LHCN-M2 (cell line): ENCODE results near the gene PRKN. TPM values are rescaled to one million over a fixed set of nuclear protein-coding genes. Genes with fewer than 3 reads are reported as not detected.
"Not testable (repeated sequence)": the region's sequence is repeated elsewhere in the genome, so short reads cannot be mapped to it uniquely, and the experiment has no call there.

Experiments
- DNase-seq: peaks from one replicate; pipeline ENCODE4 v3.0.0-alpha.2; 2012; ENCODE audit warnings: low read depth
- total RNA-seq: library from RNA; depleted of rRNA; stranded (reverse); fragments of >200 nt; gene quantifications from 2 replicates; pipeline ENCODE4 v1.2.3, GENCODE V29; 2014

The PRKN gene
- total RNA-seq, 1 experiment from 2014 or later, result 2.4 TPM

GRCh38 chr6:162678896-162679295 is 48.7 kb downstream of the PRKN start:
- DNase-seq, result not testable (repeated sequence)

DNA sequence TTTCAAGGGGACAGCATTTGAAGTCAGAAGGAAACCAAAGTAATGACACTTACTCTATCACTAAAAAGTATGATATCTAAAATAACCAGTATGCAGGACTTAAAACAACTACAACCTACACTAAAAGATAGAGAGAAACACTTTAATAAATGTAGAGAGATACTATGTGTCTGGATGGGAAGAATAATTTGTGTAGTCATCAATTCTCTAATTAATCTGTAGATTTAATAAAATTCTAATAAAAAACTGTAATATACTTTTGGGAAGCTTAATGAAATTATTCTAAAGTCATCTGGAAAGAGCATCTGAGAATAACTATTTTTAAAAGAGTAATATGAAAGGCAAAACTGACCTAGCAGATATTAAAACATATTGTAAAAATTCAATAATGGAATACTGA is 52.1 kb downstream of the PRKN start:
- no peak for DNase-seq

DNA sequence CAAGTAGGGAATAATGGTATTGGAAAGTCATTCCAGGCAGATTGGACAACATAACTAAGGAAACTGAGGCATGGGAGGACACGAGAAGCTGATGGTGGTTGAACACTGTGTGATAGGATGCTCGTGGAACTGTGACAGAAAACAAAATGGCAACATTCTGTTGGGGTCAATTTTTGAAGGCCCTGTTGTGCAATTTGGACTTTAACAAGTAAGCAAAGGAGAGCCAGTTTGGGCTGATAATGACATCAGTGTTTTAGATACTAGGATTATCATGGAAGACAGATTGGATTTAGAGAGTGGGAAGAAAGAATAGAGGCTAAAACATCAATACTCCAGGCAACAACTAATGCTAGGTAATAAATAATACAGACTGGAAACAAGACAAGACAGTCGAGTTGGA is 53.1 kb downstream of the PRKN start:
- DNase-seq, result no peak

DNA sequence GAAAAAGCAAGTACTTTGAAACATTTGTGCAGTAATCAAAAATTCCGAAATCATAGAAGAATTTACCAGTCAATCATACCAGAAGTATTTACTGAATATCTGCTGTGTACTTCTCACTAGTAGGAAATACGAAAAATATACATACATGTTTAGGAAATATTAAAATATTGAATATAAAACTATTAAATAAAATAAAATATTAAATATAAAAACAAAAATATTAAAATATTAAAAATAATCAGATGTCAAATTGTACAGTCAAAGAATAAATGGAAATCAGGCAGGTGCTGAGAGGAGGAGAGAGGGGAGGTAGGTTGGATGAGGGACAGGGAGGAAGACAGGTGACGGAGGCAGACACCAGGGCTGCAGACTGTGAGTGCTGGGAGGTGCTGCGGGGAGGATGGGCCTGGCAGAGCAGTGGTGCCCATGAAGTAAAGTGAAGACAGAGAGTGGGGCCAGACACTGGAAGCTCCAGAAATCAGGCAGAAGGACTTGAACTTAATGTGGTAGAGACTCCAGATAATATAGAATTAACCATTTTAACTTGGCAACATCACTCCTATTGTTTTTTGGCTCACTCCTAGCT is 55.9 kb downstream of the PRKN start:
- no peak for DNase-seq

DNA sequence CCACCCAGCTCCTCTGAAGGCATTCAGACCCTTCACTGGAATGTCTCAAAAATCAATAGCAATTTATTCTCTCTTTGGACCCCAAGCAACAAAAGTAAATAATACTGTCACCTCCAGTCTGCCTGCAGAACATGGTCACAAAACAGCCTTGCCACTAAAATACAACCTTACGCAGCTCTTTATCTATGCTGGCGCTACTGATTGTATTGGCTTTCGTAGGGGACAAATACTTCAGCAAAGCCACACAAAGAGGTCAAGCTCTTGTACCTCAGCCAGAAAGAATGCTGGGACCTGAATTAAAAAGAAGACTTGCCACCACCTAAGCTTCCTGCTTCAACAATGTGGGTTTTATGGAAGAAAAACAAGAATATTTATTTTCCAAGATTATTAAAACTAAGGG is 57.2 kb downstream of the PRKN start:
- no peak for DNase-seq

GRCh38 chr6:162666246-162666645 is 61.3 kb downstream of the PRKN start:
- DNase-seq, result no peak

GRCh38 chr6:162653808-162654207 is 73.8 kb downstream of the PRKN start:
- DNase-seq, result no peak

GRCh38 chr6:162651505-162651904 is 76.1 kb downstream of the PRKN start:
- DNase-seq, result no peak

- DNase-seq, result no peak
Observed at GRCh38 chr6:162649271-162649670, 78.3 kb downstream of the PRKN start.

DNA sequence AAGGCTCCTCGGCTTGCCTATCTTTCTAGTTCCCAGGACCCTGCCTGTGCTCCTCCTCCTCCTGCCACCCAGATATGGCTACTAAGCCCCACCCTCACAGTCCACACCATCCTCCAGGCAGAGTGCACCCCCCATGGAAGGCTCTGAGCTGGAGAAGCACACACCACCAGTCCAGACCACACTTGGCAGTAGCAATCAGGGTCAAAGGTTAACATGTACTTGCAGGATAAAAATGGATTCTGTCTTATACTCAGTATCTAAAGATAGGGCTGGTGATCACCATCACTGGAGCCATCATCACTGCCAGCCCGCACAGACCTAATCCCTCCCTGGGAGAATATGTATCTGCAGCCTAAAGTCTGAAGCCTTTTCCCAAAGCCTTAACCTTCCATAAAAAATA is 83.4 kb downstream of the PRKN start:
- no peak for DNase-seq

DNA sequence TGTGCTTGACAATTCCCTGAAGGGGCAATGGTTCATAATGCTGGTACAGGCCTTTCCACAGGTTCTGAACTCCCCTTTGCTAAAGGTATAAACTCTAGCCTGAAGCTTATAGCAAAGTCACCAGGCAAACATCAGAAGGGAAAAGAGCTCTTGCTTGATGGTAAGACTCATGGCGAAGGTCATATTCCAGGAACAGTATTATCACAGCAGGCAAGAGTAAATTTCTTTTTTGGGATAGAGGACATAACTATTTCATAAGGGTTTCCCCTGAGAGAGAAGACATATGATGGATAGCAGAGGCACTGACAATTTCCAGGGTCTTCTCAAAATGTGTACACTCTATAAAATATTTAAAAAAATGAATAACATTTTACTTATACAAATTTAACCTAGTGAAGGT is 86.8 kb downstream of the PRKN start:
- no peak for DNase-seq

DNA sequence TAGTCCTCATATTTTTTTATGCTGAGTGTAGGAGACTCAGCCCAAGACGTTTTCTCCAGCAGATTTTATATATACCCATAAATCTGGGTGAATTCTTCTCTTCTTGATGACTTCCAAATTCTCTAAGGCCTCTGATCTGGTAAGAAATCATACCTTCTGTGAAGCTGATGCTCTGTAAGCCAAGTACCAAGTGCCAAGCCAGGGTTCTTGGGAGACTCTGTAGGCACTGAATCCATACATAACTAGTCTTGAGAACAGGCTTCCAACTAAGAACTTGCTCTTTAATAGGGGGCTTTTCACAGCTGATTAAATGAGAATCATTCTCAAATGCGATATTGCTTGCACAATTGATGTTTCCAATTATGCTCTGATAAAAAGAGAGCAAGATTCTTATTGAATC is 87.6 kb downstream of the PRKN start:
- no peak for DNase-seq

DNA sequence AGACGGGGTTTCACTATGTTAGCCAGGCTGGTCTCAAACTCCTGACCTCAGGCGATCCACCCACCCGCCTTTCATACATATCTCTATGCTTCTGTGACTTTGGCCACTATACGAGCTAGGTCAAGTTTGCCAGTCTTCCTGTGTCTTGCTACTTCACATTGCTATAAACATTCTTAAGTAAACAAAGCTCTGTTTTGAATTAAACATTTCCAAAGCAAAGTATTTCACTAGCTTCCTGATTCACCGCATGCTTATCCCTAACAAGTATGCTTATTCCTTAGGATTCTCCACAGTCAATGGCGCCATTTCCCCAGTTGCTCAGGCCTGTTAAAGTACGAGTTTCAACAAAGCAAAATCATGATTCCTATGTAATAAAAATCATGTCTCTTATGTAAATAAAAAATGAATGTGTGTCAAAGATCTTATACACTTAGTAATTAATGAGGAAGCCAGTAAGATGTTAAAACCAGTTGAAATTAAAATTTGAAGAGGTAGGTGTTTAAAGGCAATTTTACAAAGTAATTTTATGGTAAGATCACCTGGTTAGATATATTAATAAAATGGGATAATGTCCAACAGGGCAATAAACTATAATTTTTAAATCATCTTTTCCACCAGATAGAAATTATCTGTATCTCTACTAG is 88.5 kb downstream of the PRKN start:
- DNase-seq, result no peak

- no peak for DNase-seq
Observed at GRCh38 chr6:162637317-162637716, 90.2 kb downstream of the PRKN start.

DNA sequence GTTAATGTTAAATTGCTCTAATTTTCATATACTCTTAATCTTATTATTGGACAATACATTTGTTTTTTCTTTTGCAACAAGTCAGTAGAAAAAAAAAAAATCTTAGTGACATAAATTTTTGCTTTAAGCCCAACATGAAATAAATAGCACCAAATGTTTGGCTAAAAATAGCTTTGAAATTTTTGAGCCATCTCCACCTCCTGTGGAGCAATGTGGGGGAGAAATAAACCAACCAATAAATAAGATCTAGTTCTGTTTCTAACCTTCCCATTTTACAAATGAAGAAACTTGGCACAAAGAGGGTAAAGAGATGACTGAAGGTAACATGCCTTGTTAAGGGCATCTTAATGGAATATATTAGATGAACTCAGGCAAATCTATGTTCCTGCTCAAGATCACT is 91.4 kb downstream of the PRKN start:
- no peak for DNase-seq

DNA sequence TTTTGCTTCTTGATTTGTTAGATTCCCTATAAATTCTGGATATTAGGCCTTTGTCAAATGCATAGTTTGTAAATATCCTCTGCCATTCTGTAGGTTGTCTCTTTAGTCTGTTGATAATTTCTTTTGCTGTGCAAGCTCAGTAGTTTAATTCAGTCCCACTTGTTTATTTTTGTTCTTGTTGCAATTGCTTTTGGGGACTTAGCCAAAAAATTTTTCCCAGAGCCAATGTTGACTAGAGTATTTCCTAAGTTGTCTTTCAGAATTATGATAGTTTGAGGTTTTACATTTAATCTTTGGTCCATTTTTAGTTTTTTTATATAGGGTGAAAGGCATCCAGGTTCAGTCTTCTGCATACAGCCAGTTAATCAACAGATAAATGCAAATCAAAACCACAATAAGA is 96.0 kb downstream of the PRKN start:
- no peak for DNase-seq

GRCh38 chr6:162630069-162630468 is 97.5 kb downstream of the PRKN start:
- no peak for DNase-seq

- DNase-seq, result no peak
Observed at GRCh38 chr6:162627825-162628224, 99.7 kb downstream of the PRKN start.

GRCh38 chr6:162627362-162627761 is 100.2 kb downstream of the PRKN start:
- no peak for DNase-seq

DNA sequence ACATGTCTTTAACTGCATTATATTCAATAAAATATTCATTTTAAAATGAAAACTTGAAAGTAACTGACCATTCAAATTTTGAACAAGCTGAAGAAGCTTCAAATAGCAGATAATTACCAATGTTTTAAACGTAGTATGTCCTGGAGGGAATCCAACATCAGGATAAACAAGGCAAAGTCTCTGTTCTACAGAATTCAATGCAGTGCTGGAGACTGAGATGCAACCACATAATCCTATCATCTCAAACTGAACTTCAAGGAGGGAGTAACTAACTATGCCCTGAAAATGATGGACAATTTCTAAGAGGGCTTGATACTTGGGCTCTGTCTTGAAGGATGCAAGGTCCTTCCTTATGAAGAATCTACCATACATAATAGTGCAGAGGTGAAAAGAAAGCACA is 100.7 kb downstream of the PRKN start:
- DNase-seq, result no peak

DNA sequence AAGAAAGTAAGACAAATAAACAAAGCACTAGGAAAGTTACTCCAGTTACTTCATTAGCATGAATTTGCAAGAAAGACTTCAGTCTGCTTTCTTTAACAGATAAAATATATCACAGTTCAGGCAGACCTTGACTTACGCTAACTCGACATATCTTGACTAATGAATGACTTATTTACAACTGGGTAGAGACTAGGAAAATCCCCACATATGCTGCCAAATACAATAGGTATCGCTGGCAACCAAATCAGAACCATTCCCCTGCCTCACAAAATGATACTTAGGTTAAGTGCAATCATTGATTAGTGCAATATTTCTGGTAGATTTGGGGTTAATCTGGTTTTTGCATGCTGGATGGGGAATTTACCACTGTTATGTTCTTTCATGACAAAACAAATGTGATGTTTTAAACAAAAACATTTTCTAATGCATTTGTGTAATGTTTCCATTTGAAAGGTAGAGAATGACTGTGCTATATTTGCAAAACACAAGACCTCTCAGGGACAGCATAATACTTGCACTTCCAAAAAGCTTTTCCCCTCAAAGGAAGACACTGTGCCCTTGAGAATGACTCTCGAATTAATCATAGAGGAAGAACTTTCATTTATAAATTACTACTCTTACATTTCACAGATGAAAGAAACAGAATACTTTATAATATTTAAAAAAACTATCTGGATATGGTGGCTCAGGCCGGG is 101.6 kb downstream of the PRKN start:
- DNase-seq, result no peak

DNA sequence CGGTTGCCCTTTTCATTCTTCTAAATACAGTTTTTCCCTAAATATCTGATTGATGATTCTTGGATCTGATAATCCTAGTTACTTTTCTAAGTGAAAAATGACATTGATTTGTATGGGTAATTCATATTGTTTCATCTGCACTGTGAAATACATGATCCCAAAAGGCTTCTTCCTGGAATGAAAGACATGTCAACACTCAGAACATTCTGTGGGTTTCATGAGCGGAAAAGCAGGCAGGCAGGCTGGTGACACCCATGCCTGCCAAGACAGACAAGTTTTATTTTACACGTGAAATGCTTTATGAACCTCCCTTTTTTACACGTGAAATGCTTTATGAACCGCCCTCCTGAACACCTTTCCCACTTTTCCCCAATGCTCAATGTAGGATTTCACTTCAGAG is 105.0 kb downstream of the PRKN start:
- DNase-seq, result no peak

- DNase-seq, result peak; percentile 45
Observed at GRCh38 chr6:162621246-162621645, 106.3 kb downstream of the PRKN start.
